ENCODE measurements around the gene EDAR. TPM values are rescaled to one million over a fixed set of nuclear protein-coding genes. Genes with fewer than 3 reads are reported as not detected.

EDAR gene
- total RNA-seq, 6 experiments from 2014 or later, result 0.06 to 1.6 (median 0.28) TPM

GRCh38 chr2:108975613-108976435, 13.2 kb downstream of the EDAR start:
- H3K36me3 ChIP-seq, result no peaks in the 10 kb centered on the region
- no peak for TF ChIP-seq POLR2A (IDR thresholded peaks at IDR 0.05)
- TF ChIP-seq, protein P1, sequence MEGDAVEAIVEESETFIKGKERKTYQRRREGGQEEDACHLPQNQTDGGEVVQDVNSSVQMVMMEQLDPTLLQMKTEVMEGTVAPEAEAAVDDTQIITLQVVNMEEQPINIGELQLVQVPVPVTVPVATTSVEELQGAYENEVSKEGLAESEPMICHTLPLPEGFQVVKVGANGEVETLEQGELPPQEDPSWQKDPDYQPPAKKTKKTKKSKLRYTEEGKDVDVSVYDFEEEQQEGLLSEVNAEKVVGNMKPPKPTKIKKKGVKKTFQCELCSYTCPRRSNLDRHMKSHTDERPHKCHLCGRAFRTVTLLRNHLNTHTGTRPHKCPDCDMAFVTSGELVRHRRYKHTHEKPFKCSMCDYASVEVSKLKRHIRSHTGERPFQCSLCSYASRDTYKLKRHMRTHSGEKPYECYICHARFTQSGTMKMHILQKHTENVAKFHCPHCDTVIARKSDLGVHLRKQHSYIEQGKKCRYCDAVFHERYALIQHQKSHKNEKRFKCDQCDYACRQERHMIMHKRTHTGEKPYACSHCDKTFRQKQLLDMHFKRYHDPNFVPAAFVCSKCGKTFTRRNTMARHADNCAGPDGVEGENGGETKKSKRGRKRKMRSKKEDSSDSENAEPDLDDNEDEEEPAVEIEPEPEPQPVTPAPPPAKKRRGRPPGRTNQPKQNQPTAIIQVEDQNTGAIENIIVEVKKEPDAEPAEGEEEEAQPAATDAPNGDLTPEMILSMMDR (IDR thresholded peaks at IDR 0.05), result no peak

DNA sequence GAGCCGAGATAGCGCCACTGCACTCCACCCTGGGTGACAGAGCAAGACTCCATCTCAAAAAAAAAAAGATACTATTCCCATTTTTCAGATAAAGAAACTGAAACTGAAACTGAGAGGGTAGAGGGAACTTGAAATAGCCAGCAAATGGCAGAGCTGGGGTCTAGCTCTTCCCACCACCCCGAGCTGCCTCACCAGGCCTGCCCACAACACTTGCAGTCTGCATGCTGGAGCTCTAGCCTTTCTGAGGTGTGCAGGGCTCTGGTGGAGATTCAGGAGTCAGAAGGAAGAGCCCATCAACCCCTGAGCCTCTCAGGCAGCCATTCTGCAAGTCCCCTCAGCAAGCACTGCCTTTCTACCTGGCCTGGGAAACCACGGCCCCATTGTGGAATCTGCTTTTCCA, 14.3 kb downstream of the EDAR start:
- DNase-seq, result no peak
- TF ChIP-seq, protein P1 (IDR thresholded peaks at IDR 0.05), result no peak
- TF ChIP-seq POLR2A (IDR thresholded peaks at IDR 0.05), result no peak
- 59% methylated on average over 3 of the region's 4 CpGs for WGBS (ENCODE audit: insufficient coverage, low coverage, low lambda C conversion rate, missing lambda C conversion rate)
- Histone ChIP-seq H3K4me3 (no peak overlapping the region), H3K27ac (no peak overlapping the region), H3K9me3 (no peaks in the 10 kb centered on the region), H3K27me3 (no peaks in the 10 kb centered on the region), H3K4me1 (peaks cover 0 to 10% (median 2%) of the 10 kb centered on the region in 4 donors), H3K36me3 (no peaks in the 10 kb centered on the region)
- no peak for ATAC-seq
- intact Hi-C loops (cut with DNase I), result no loop called here

More at GRCh38 chr2:108975613-108976435, 13.2 kb downstream of the EDAR start:
- no peak overlapping the region for H3K27ac ChIP-seq
- H3K4me1 ChIP-seq, result peaks cover 0 to 10% (median 2%) of the 10 kb centered on the region in 4 donors
- 87% methylated on average over 13 of the region's 14 CpGs for WGBS (ENCODE audit: insufficient coverage, low coverage, low lambda C conversion rate, missing lambda C conversion rate)
- ATAC-seq (no peak), DNase-seq (no peak)
- no peak overlapping the region for H3K4me3 ChIP-seq
- H3K27me3 ChIP-seq, result no peaks in the 10 kb centered on the region
- no peaks in the 10 kb centered on the region for H3K9me3 ChIP-seq
- intact Hi-C loops (cut with DNase I), result no loop called here

DNA sequence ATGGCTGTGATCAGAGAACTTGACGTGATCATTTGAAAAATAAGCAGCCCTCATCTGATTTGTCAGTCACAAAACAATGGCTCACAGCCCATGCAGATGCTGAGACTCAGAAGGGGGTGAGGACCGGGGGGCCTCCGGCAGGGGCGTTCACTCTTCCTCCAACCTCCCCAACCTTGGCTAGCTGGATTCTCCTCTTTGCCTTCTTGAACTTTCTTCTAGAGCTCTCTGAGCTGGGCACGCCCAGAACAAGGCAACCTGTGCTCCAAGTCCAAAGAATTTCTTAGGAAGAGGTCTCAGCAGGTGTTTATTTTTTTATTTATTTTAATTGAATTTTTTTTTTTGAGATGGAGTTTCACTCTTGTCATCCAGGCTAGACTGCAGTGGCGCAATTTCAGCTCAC, 16.4 kb downstream of the EDAR start:
- intact Hi-C loops (cut with DNase I), result no loop called here
- Histone ChIP-seq H3K4me1 (peaks cover 0 to 5% (median 2%) of the 10 kb centered on the region in 4 donors), H3K9me3 (no peaks in the 10 kb centered on the region), H3K36me3 (no peaks in the 10 kb centered on the region), H3K27me3 (no peaks in the 10 kb centered on the region), H3K4me3 (no peak overlapping the region), H3K27ac (no peak overlapping the region)
- DNase-seq, result no peak
- 83% methylated on average over 3 of the region's 6 CpGs for WGBS (ENCODE audit: insufficient coverage, low coverage, low lambda C conversion rate, missing lambda C conversion rate)
- ATAC-seq, result no peak
- TF ChIP-seq POLR2A (IDR thresholded peaks at IDR 0.05), result no peak
- TF ChIP-seq, protein P1 (IDR thresholded peaks at IDR 0.05), result no peak

DNA sequence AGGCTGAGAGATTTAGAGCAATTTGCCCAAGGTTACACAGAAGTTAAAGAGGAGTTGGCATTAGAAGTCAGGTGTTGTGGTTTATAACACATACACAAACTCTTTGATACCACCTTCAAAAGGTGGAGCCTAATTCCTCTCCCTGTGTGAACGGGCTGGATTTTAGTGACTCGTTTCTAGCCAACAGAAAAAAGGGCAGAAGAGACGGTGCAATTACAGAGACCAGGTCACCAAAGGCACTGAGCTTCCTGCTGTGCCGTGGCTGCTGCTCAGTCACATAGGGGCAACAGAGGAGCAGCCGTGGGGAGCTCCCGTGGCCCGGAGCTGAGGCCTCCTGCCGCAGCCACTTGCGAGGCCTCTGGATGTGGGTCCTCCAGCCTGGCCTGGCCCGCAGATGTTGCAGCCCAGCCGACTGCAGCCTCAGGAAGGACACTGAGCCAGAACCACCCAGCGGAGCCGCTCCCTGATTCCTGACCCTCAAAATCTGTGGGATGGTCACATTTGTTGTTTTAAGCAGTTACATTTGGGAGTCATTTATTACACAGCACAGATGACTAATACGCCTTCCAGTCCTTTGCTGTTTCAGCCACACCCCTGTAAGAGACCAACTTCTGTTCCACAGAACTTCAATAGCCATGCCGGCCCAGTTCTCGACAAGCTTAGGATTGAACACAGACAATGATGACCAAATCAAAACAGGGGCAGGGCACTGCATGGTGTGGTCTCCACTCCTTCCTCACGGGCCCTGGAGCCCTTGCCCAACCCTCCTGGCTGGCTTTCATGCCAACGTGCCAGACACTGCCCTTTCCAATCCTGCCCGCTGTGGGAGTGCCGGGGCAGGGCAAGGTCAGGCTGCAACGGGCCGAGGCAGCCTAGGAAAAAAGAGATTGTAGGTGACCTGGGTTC, 17.1 kb downstream of the EDAR start:
- no peaks in the 10 kb centered on the region for H3K27me3 ChIP-seq
- intact Hi-C loops (cut with DNase I), result no loop called here
- DNase-seq (peak; percentile 69 to 83 (median 78)), ATAC-seq (peak; percentile 82 to 91 (median 88))
- TF ChIP-seq POLR2A (IDR thresholded peaks at IDR 0.05), result no peak
- TF ChIP-seq, protein P1 (IDR thresholded peaks at IDR 0.05), result no peak
- no peak overlapping the region for H3K4me3 ChIP-seq
- H3K9me3 ChIP-seq, result no peaks in the 10 kb centered on the region
- no peak overlapping the region for H3K27ac ChIP-seq
- WGBS (ENCODE audit: insufficient coverage, low coverage, low lambda C conversion rate, missing lambda C conversion rate), result 52% methylated on average over 10 of the region's 22 CpGs
- H3K4me1 ChIP-seq, result peaks cover 0 to 5% (median 2%) of the 10 kb centered on the region in 4 donors
- no peaks in the 10 kb centered on the region for H3K36me3 ChIP-seq
